ENCODE data around the gene NRG2.

NRG2 gene

GRCh38 chr5:139809331-139809810 is 233.7 kb downstream of the NRG2 start:
- TF ChIP-seq Cebpa-rat (IDR thresholded peaks at IDR 0.05) = no peak
- Histone ChIP-seq H3K4me2 (no peak overlapping the region), H3K4me1 (no peaks in the 10 kb centered on the region), H3K9ac (no peak overlapping the region), H4K20me1 (peaks cover 0 to 49% (median 0%) of the 10 kb centered on the region in 11 experiments; a peak in 8 of 22 replicates), H3K4me3 (no peak overlapping the region), H3K27ac (no peak overlapping the region), H3K36me3 (no peaks in the 10 kb centered on the region), H3K27me3 (no peaks in the 10 kb centered on the region), H3K9me3 (replicated peaks in 1 of 11) (no peaks in the 10 kb centered on the region)

GRCh38 chr5:139808481-139809330 is 234.4 kb downstream of the NRG2 start:
- no peak for TF ChIP-seq Cebpa-rat (IDR thresholded peaks at IDR 0.05)
- H3K36me3 ChIP-seq = no peaks in the 10 kb centered on the region

DNA sequence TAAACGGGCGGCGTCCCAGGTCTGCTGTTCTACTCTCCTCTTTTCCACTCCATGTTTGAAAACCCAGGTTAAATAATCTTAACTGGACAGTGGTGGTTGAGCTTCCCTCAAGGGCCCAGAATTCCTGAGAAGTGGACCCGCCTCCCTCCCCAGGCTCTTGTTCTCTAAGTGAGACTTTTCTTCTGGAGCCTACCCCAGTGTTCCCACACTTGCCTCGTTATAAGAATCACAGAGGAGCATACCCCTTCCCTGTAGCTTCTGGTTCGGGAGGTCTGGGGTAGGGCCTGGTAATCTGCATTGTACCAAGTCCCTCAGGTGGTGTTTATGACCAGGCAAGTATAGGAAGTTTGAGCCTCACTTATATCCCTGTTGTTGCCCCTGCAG is 235.5 kb downstream of the NRG2 start:
- Histone ChIP-seq H3K9me3 (replicated peaks in 1 of 11) (no peaks in the 10 kb centered on the region), H3K27me3 (peaks cover 0 to 5% (median 0%) of the 10 kb centered on the region in 11 experiments; a peak in 2 of 22 replicates), H4K20me1 (peaks cover 0 to 49% (median 0%) of the 10 kb centered on the region in 11 experiments; a peak in 8 of 22 replicates), H3K9ac (no peak overlapping the region), H3K36me3 (no peaks in the 10 kb centered on the region), H3K27ac (no peak overlapping the region), H3K4me1 (no peaks in the 10 kb centered on the region), H3K4me2 (no peak overlapping the region), H3K4me3 (no peak overlapping the region)
- no peak for TF ChIP-seq Cebpa-rat (IDR thresholded peaks at IDR 0.05)

More at GRCh38 chr5:139808481-139809330, 234.4 kb downstream of the NRG2 start:
- no peaks in the 10 kb centered on the region for H3K4me1 ChIP-seq
- no peaks in the 10 kb centered on the region for H3K9me3 ChIP-seq (replicated peaks in 1 of 11)
- no peak overlapping the region for H3K27ac ChIP-seq
- no peak overlapping the region for H3K9ac ChIP-seq
- H3K4me2 ChIP-seq = no peak overlapping the region
- peaks cover 0 to 49% (median 0%) of the 10 kb centered on the region in 11 experiments; a peak in 8 of 22 replicates for H4K20me1 ChIP-seq
- no peak overlapping the region for H3K4me3 ChIP-seq
- H3K27me3 ChIP-seq = no peaks in the 10 kb centered on the region

GRCh38 chr5:139806726-139807646 is 236.1 kb downstream of the NRG2 start:
- no peak for TF ChIP-seq Cebpa-rat (IDR thresholded peaks at IDR 0.05)
- no peaks in the 10 kb centered on the region for H3K9me3 ChIP-seq (replicated peaks in 1 of 11)

DNA sequence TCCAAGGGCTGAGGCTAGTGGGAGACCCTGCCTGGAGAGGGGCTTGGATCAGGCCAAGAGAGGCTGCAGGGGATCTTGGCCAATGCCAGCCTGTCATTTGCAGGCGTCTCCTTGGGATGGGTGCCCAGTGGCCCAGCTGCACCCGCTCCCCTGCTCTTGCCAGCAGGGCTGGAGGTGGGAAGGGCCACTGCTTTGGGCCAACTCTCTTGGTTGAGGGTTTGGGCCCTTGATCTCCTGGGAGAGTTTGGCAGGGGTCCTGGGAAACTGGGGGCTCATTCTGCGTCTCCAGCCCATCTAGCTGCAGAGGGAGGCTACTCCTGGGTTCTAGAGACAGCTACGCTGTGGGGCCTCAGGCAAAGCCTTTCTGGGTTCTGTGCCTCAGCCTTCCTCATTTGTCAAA is 237.0 kb downstream of the NRG2 start:
- Histone ChIP-seq H3K36me3 (no peaks in the 10 kb centered on the region), H3K4me1 (no peaks in the 10 kb centered on the region), H4K20me1 (peaks cover 0 to 43% (median 0%) of the 10 kb centered on the region in 11 experiments; a peak in 8 of 22 replicates), H3K4me2 (no peak overlapping the region), H3K9ac (no peak overlapping the region), H3K4me3 (no peak overlapping the region), H3K27me3 (peaks cover 0 to 19% (median 7%) of the 10 kb centered on the region in 11 experiments; a peak in 11 of 22 replicates), H3K27ac (no peak overlapping the region), H3K9me3 (replicated peaks in 1 of 11) (no peaks in the 10 kb centered on the region)
- TF ChIP-seq Cebpa-rat (IDR thresholded peaks at IDR 0.05) = no peak

More at GRCh38 chr5:139806726-139807646, 236.1 kb downstream of the NRG2 start:
- Histone ChIP-seq H3K4me3 (no peak overlapping the region), H3K4me1 (no peaks in the 10 kb centered on the region), H3K4me2 (no peak overlapping the region), H3K27me3 (peaks cover 0 to 10% (median 0%) of the 10 kb centered on the region in 11 experiments; a peak in 6 of 22 replicates), H4K20me1 (peaks cover 0 to 49% (median 0%) of the 10 kb centered on the region in 11 experiments; a peak in 8 of 22 replicates), H3K36me3 (no peaks in the 10 kb centered on the region), H3K27ac (no peak overlapping the region), H3K9ac (no peak overlapping the region)

DNA sequence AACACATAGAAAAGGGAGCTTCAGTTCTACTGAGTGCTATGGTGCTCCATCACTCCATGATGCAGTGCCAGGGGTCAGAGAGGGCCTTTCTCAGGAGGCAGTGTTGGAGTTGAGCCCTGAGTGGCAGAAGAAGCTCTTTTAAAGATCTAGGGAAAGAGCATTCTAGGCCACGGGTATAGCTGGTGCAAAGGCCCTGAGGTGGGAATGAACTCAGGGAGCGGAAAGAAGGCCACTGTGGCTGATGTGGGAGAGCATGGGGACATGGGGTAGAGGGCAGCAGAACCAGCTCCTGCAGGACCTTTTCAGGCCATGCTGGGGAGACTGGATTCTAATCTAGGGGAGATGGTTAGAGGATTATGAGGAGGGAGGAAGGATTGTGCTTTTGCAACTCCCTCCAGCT is 237.6 kb downstream of the NRG2 start:
- Histone ChIP-seq H3K27me3 (peaks cover 0 to 24% (median 10%) of the 10 kb centered on the region in 11 experiments; a peak in 12 of 22 replicates), H3K4me1 (no peaks in the 10 kb centered on the region), H3K9me3 (replicated peaks in 1 of 11) (no peaks in the 10 kb centered on the region), H3K4me3 (no peak overlapping the region), H3K27ac (no peak overlapping the region), H3K4me2 (no peak overlapping the region), H3K36me3 (no peaks in the 10 kb centered on the region), H4K20me1 (peaks cover 0 to 38% (median 0%) of the 10 kb centered on the region in 11 experiments; a peak in 8 of 22 replicates), H3K9ac (no peak overlapping the region)
- no peak for TF ChIP-seq Cebpa-rat (IDR thresholded peaks at IDR 0.05)

- no peak overlapping the region for H3K4me3 ChIP-seq
- H3K9me3 ChIP-seq (replicated peaks in 1 of 11) = no peaks in the 10 kb centered on the region
- H3K27me3 ChIP-seq = peaks cover 0 to 31% (median 16%) of the 10 kb centered on the region in 11 experiments; a peak in 14 of 22 replicates
- no peak overlapping the region for H3K27ac ChIP-seq
- no peak overlapping the region for H3K9ac ChIP-seq
- H3K4me2 ChIP-seq = no peak overlapping the region
- no peaks in the 10 kb centered on the region for H3K36me3 ChIP-seq
- peaks cover 0 to under 1% (median 0%) of the 10 kb centered on the region in 10 experiments; a peak in 2 of 20 replicates for H3K4me1 ChIP-seq
- peaks cover 0 to 45% (median 0%) of the 10 kb centered on the region in 11 experiments; a peak in 8 of 22 replicates for H4K20me1 ChIP-seq
- no peak for TF ChIP-seq Cebpa-rat (IDR thresholded peaks at IDR 0.05)
Observed at GRCh38 chr5:139804800-139805397, 238.2 kb downstream of the NRG2 start.

GRCh38 chr5:139803978-139804377 is 239.1 kb downstream of the NRG2 start:
- H4K20me1 ChIP-seq = peaks cover 0 to 38% (median 0%) of the 10 kb centered on the region in 11 experiments; a peak in 10 of 22 replicates
- H3K9ac ChIP-seq = no peak overlapping the region
- H3K4me2 ChIP-seq = no peak overlapping the region
- peaks cover 0 to 10% (median 3%) of the 10 kb centered on the region in 10 experiments; a peak in 8 of 20 replicates for H3K4me1 ChIP-seq
- peaks cover under 1 to 40% (median 26%) of the 10 kb centered on the region in 11 experiments; a peak in 18 of 22 replicates for H3K27me3 ChIP-seq
- H3K9me3 ChIP-seq (replicated peaks in 1 of 11) = no peaks in the 10 kb centered on the region
- no peak for TF ChIP-seq Cebpa-rat (IDR thresholded peaks at IDR 0.05)
- no peak overlapping the region for H3K4me3 ChIP-seq
- no peak overlapping the region for H3K27ac ChIP-seq
- no peaks in the 10 kb centered on the region for H3K36me3 ChIP-seq
